SU-DHL-6 (cell line): ENCODE results near the gene CPT1B.
"Not testable (repeated sequence)": the region's sequence is repeated elsewhere in the genome, so short reads cannot be mapped to it uniquely, and the experiment has no call there.

ENCODE experiments used
- H2AFZ ChIP-seq: fragments of 200-600 bp; sonication (generic); 2 replicates; pipeline ENCODE4 v1.6.1; 2014; ENCODE audit warnings: low read depth, mild to moderate bottlenecking, moderate library complexity, mixed read lengths, antibody characterized with exemption, low read length; ENCODE audit not compliant: severe bottlenecking
- H3F3A ChIP-seq: fragments of 200-600 bp; shearing (Covaris generic); 2 replicates; pipeline ENCODE4 v1.6.0; 2016; ENCODE audit warnings: antibody characterized with exemption, mild to moderate bottlenecking; ENCODE audit not compliant: insufficient read depth
- H3K27ac ChIP-seq: fragments of 200-600 bp; sonication (generic); 2 replicates; pipeline ENCODE4 v1.5.1; 2016; ENCODE audit warnings: low read depth, mild to moderate bottlenecking, low read length, moderate library complexity, mixed read lengths
- H3K27me3 ChIP-seq: fragments of 200-600 bp; sonication (generic), shearing (Covaris generic); 2 replicates; pipeline ENCODE4 v1.6.0; 2014; ENCODE audit warnings: mild to moderate bottlenecking, low read length
- H3K36me3 ChIP-seq: fragments of 200-600 bp; sonication (generic); 2 replicates; pipeline ENCODE4 v1.6.1; 2014; ENCODE audit warnings: mild to moderate bottlenecking, low read length, mixed read lengths
- H3K4me2 ChIP-seq: fragments of 300-600, 200-600 bp; shearing (Covaris generic), sonication (generic); 2 replicates; pipeline ENCODE4 v1.6.0; 2014; ENCODE audit warnings: low read length, low read depth, mild to moderate bottlenecking; ENCODE audit not compliant: poor library complexity, severe bottlenecking
- H3K4me3 ChIP-seq: fragments of 200-600 bp; sonication (generic); 2 replicates; pipeline ENCODE4 v1.5.1; 2014; ENCODE audit warnings: antibody characterized with exemption, low read length, mild to moderate bottlenecking, mixed read lengths; ENCODE audit not compliant: insufficient read depth, poor library complexity, severe bottlenecking
- H3K79me2 ChIP-seq: fragments of 200-600 bp; sonication (generic); 2 replicates; pipeline ENCODE4 v1.6.1; 2014; ENCODE audit warnings: mild to moderate bottlenecking, low read length, moderate library complexity; ENCODE audit not compliant: insufficient read depth
- H3K9ac ChIP-seq: fragments of 200-600 bp; sonication (generic); 2 replicates; pipeline ENCODE4 v1.7.0; 2014; ENCODE audit warnings: mild to moderate bottlenecking, low read length
- H3K9me2 ChIP-seq: fragments of 200-600 bp; sonication (generic); replicated peaks from 2 replicates; pipeline ENCODE4 v1.6.1; 2014; ENCODE audit warnings: low read length; ENCODE audit not compliant: insufficient read depth
- H3K9me3 ChIP-seq: fragments of 200-600 bp; sonication (generic); 2 replicates; pipeline ENCODE4 v1.6.1; 2014; ENCODE audit warnings: low read length, mixed read lengths; ENCODE audit not compliant: insufficient read depth
- H4K20me1 ChIP-seq: fragments of 200-600 bp; sonication (generic); 2 replicates; pipeline ENCODE4 v1.6.1; 2014; ENCODE audit warnings: low read depth, mild to moderate bottlenecking, antibody characterized with exemption, low read length, moderate library complexity, mixed read lengths
- EZH2phosphoT487 ChIP-seq: fragments of 200-600 bp; sonication (generic), shearing (Covaris generic); conservative IDR thresholded peaks from 2 replicates; pipeline ENCODE4 v1.6.1; 2018; ENCODE audit warnings: mild to moderate bottlenecking, antibody characterized with exemption, low read length, moderate library complexity, mixed read lengths
- TF ChIP-seq, protein P1 (sequence below): fragments of 200-600 bp; sonication (generic); IDR thresholded peaks from one replicate; pipeline ENCODE4 v1.5.1; 2017; ENCODE audit warnings: antibody characterized with exemption, mild to moderate bottlenecking, low read length, moderate library complexity; ENCODE audit not compliant: insufficient read depth, poor library complexity, severe bottlenecking

CPT1B gene

DNA sequence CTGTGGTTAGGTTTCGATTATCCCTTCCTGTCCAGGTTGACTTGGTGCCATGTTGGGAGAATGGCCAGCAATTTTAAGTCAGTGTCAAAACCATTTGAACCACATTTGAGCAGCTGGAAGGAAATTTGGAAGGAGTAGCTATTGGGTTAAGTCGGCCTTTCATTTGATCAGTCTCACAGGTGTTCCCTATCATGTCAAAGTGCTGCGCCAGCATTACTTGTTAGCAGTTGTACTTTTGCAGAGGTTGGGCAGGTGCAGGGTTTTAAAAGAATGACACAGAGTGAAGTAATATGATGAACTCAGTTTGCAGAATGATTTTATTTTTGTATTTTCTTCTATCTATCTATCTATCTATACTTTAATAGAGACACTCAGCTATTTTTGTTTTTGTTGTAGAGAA is 42.0 kb downstream of the CPT1B start:
- no peaks in the 10 kb centered on the region for H3K36me3 ChIP-seq
- H3K9me3 ChIP-seq: no peaks in the 10 kb centered on the region
- H3F3A ChIP-seq: peaks cover 33% of the 10 kb centered on the region
- H3K4me3 ChIP-seq: no peak overlapping the region
- no peaks in the 10 kb centered on the region for H3K27me3 ChIP-seq
- H3K27ac ChIP-seq: 0 out of 2 replicates have a peak overlapping the region, but pooled peaks have one; percentile 24
- no peaks in the 10 kb centered on the region for H3K9me2 ChIP-seq
- H2AFZ ChIP-seq: no peak overlapping the region
- no peak overlapping the region for H3K9ac ChIP-seq
- H3K79me2 ChIP-seq: no peaks in the 10 kb centered on the region
- no peak overlapping the region for H3K4me2 ChIP-seq
- TF ChIP-seq, protein P1, sequence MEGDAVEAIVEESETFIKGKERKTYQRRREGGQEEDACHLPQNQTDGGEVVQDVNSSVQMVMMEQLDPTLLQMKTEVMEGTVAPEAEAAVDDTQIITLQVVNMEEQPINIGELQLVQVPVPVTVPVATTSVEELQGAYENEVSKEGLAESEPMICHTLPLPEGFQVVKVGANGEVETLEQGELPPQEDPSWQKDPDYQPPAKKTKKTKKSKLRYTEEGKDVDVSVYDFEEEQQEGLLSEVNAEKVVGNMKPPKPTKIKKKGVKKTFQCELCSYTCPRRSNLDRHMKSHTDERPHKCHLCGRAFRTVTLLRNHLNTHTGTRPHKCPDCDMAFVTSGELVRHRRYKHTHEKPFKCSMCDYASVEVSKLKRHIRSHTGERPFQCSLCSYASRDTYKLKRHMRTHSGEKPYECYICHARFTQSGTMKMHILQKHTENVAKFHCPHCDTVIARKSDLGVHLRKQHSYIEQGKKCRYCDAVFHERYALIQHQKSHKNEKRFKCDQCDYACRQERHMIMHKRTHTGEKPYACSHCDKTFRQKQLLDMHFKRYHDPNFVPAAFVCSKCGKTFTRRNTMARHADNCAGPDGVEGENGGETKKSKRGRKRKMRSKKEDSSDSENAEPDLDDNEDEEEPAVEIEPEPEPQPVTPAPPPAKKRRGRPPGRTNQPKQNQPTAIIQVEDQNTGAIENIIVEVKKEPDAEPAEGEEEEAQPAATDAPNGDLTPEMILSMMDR: no peak
- TF ChIP-seq EZH2phosphoT487: no peak
- H4K20me1 ChIP-seq: no peaks in the 10 kb centered on the region

DNA sequence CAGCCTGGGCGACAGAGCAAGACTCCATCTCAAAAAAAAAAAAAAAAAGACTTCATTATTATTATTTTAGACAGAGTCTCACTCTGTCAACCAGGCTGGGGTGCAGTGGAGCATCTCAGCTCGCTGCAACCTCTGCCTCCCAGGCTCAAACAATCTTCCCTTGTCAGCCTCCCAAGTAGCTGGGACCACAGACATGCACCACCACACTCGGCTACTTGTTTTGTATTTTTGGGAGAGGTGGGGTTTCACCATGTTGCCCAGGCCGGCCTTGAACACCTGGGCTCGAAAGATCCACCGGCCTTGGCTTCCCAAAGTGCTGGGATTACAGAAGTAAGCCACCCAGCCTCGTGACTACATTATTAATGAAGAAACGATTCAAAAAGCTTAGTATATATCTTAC is 43.1 kb downstream of the CPT1B start:
- Histone ChIP-seq H3K4me3 (no peak overlapping the region), H3K4me2 (peak overlapping the region; percentile 48), H3K79me2 (no peaks in the 10 kb centered on the region), H3K9me2 (no peaks in the 10 kb centered on the region), H3F3A (peaks cover 23% of the 10 kb centered on the region), H3K27me3 (no peaks in the 10 kb centered on the region), H3K9ac (no peak overlapping the region), H3K36me3 (no peaks in the 10 kb centered on the region), H3K27ac (peak overlapping the region; percentile 78), H4K20me1 (no peaks in the 10 kb centered on the region), H2AFZ (peak overlapping the region; percentile 72), H3K9me3 (no peaks in the 10 kb centered on the region)
- TF ChIP-seq, protein P1: no peak
- TF ChIP-seq EZH2phosphoT487: no peak

DNA sequence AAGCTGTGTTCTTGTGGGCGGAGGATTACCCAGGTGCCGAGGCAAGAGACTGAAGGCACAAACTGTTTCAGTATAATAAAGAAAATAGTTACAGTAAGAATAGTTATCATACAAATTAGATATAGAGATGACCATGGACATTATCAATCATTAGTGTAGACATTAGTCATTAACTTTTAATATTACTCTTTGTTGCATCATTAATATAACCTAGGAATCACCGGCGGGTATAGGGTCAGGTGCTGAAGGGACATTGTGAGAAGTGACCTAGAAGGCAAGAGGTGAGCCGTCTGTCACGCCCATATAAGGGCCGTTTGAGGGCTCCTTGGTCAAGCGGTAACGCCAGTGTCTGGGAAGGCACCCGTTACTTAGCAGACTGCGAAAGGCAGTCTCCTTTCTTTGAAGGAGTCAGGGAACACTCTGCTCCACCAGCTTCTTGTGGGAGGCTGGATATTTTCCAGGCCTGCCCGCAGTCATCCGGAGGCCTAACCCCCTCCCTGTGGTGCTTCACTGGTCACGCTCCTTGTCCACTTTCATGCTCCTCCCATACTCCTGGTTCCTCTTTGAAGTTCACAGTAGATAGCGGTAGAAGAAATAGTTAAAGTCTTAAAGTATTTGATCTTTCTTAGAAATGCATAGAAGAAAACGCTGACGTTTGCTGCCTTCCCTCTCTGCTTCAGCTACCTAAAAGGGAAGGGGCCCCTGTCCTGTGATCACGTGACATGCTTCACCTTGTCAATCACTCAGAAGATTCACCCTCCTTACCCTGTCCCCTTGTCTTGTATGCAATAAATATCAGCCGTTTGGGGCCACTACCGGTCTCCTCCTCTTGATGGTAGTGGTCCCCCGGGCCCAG is 44.1 kb downstream of the CPT1B start:
- H2AFZ ChIP-seq: peak overlapping the region; percentile 64
- H3K4me3 ChIP-seq: not testable (repeated sequence)
- H3K9ac ChIP-seq: peak overlapping the region; percentile 24; the same call in 1 of the 2 replicates

More for the DNA sequence above, 44.1 kb downstream of the CPT1B start:
- H3K79me2 ChIP-seq, H3K9me2 ChIP-seq, H3K9me3 ChIP-seq, H3K36me3 ChIP-seq, H3K27me3 ChIP-seq, H4K20me1 ChIP-seq: not testable (repeated sequence)
- Histone ChIP-seq H3K27ac (peak overlapping the region; percentile 68), H3K4me2 (peak overlapping the region; percentile 44), H3F3A (peaks cover 14% of the 10 kb centered on the region)
